ENCODE measurements around the gene MMP14.

Gene MMP14

DNA sequence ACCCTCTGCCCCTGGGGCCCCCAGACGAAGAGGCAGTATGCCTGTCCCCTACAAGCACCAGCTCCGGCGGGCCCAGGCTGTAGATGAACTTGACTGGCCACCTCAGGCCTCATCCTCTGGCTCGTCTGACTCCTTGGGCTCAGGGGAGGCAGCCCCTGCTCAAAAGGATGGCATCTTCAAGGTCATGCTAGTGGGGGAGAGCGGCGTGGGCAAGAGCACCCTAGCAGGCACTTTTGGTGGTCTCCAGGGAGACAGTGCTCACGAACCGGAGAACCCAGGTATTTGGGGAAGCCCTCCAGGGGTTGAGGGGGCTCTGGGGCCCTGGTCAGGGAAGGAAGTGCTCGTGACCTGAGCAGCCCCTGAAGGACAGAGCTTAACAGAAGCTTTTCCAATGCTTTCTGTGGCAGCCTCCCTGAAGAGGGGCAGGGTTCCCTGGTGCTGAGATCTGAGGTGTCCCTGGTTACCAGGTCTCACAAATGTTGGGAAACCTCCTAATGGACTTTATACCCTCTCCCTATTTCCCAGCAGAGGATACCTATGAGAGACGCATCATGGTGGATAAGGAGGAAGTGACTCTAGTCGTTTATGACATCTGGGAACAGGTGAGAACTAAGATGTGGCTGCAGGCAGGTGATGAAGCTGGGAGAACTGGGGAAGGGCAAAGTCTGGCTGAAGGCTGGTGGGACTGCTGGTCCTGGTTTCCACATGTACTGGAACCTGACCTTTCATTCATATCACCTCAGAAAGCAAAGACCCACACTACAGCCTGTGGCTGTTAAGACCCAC, 48.5 kb downstream of the MMP14 start:
- no peak for DNase-seq (ENCODE audit: low read depth)

DNA sequence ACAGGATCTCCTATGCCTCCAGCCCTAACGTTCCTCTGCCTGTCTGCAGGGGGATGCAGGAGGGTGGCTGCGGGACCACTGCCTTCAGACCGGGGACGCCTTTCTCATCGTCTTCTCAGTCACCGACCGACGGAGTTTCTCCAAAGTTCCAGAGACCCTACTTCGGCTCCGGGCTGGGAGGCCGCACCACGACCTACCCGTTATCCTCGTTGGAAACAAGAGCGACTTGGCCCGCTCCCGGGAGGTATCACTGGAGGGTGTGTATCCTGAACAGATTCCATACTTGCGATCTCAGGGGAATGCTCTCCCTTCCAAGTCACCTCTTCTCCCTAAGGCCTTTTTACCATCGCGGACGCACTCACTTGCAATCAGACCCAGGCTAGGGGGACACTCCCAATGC, 49.6 kb downstream of the MMP14 start:
- DNase-seq (ENCODE audit: low read depth), result no peak

DNA sequence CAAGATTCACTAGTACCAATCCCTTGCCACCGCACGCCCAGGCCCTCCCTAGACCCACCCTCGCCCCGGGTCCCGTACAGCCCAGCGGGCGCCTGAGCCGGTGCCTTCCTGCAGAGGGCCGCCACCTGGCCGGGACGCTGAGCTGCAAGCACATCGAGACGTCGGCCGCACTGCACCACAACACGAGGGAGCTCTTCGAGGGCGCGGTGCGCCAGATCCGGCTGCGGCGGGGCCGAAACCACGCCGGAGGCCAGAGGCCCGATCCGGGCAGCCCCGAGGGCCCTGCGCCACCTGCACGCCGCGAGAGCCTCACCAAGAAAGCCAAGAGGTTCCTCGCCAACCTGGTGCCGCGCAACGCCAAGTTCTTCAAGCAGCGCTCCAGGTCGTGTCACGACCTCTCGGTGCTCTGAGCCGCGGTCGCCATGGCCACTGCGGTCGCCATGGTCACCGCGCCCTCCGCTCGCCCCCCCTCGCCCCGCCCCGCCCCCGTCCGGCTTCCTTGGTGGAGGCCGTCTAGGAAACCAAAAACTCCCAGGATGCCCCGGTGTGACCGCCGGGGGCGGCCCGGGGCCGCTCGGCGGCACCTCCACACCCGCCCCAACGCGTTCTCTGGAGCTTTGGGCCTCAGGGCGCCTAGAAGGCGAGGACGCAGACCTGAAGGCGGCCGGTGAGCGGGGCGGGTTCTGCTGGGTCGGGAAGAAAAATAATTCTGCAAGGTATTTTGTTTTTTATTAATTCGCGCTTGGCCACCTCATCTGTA, 50.3 kb downstream of the MMP14 start:
- peak; percentile 41 for DNase-seq (ENCODE audit: low read depth)

DNA sequence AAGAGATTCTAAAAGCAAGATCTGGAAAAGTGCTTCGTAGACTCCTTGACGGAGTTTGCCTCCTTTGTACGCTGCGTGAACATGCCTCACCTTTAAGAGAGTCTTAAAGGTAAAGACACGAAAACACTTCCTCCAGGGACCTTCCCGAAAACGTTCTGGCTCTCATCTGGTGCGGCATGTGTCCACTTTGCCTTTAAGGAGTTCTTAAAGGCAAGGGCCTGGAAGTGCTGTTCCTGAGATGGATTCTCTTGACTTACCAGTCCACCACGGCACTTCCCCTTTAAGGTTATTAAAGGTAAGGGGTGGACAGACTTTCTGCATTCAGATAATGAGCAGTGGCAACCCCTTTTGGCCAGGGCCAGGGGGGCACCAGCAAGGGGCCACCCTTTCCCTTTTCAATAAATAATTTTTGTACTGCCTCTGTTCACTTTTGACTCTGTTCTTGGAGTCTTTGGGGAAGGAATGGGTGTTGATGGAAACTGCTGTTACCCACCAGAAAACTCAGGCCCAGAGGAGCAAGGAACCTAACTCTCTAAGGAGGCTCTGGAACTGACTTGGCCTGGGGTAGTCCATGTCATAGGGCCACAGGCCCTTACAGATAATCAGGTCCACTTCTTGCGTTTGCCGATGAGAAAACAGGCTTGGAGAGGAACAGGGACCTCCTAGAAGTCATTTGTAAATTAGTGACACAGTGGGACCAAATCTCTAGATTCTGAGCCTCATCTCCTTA, 51.0 kb downstream of the MMP14 start:
- DNase-seq (ENCODE audit: low read depth), result peak; percentile 80

DNA sequence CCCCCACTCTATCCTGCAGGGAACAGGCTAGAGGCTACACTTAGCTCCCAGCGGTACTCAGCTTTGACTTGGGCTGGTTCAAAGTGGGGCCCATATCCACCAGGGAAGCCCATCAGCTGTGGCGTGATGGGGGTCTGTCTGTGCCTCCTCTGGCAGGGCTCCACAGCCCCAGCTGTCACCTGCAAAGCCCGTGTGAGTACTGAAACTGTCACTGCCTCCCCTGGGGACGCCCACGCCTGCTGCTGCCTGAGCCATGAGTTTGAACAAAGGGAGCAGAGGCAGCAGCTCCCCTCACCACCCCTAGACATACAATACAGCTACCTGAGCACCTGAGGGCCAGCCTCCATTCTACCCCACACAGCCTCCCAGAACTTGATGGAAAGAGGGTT, 51.6 kb downstream of the MMP14 start:
- no peak for DNase-seq (ENCODE audit: low read depth)

DNA sequence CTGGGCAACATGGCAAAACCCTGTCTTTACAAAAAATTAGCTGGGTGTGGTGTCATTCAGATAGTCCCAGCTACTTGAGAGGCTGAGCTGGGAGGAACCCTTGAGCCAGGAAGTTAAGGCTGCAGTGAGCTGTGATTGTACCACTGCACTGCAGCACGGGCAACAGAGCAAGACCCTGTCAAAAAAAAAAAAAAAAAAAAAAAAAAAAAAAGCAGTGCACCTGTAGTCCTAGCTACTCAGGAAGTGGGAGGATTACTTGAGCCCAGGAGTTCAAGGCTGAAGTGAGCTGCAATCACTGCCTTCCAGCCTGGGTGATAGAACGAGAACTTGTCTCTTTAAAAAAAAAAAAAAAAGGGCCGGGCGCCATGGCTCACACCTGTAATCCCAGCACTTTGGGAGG, 52.3 kb downstream of the MMP14 start:
- DNase-seq (ENCODE audit: low read depth), result no peak

DNA sequence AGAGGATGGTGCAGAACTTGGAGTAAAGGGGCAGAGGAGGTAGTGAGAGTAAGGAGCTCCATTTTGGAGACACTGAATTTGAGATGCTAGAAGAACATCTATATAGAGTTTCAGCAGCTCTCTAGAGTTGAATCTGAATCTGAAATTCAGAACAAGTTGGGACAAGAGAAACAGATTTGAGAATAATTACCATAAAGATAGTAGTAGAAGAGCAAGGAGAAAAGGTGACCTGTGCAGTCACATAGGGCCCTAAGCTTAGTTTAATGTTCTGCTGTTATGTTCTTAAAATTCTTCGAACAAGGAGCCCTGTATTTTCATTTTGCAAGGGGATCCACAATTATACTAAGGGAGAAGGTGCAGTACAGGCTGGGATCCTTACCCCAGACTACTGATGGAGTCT, 54.0 kb downstream of the MMP14 start:
- no peak for DNase-seq (ENCODE audit: low read depth)

DNA sequence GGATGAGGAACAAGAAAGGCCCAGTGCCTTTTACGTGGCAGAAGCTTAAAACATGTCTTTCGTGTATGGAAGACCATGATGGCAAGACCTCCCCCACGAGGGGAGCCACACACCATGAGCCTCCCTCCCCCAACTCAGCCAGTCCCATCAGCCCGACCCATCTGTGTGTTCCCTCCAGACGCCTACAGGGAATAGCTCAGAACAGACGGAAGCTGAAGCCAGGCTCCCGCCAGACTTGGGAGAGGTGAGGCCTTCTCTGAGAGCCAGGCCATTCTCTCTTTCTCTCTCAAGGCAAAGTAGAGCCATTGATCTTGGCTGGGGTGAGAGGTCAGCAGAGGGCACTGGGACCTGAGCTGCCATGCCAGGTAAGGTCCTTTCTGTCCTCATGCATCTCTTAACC, 56.1 kb downstream of the MMP14 start:
- no peak for DNase-seq (ENCODE audit: low read depth)

DNA sequence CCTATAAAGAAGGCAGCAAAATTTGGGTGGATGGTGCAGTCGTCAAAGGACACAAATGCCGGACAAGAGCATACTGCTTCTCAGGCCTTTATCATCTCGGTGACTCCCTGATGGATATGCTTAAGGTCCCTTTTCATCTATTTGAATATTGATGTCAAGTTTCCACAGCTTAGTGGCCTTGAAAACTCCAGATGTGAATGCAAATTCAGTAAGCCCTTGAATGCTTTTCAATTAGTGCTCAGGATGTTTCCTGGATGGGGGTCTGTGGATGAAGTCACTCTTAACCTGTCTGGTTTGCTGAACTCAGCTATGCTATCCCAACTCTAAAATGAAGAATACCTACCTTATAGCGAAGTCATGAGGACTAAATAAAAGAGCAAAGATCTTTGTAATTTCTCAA, 57.3 kb downstream of the MMP14 start:
- no peak for DNase-seq (ENCODE audit: low read depth)

DNA sequence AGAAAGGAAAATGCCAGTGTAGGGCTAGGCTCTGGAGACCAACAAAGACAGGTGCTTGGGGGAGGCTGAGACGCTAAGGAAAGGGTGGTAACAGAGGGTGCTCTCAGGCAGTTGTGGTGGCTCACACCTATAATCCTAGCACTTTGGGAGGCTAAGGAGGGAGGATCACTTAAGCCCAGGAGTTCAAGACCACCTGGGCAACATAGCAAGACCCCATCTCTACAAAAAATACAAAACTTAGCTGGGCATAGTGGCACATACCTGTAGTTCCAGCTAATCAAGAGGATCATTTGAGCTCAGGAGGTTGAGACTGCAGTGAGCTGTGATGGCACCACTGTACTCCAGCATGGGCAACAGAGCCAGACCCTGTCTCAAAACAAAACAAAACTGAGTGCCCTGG, 59.0 kb downstream of the MMP14 start:
- no peak for DNase-seq (ENCODE audit: low read depth)

DNA sequence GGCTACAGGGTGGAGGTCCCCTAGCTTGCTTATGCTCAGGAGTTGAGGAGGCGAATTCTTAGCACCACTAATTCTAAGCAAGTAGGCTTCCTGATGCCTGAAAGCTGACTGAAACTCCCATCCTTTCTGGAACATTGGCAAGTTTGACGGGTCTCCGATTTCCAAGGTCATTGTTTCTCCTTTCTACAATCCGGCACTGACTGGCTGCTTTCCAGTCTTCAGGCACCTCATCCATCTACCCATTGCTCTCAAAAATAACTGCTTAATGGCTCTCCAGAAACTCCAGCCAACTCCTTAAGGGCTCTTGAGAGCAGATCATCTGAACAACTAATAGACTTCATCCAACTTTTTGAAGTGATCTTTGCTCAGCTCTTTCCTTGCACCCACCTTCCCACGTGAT, 60.0 kb downstream of the MMP14 start:
- DNase-seq (ENCODE audit: low read depth), result no peak

DNA sequence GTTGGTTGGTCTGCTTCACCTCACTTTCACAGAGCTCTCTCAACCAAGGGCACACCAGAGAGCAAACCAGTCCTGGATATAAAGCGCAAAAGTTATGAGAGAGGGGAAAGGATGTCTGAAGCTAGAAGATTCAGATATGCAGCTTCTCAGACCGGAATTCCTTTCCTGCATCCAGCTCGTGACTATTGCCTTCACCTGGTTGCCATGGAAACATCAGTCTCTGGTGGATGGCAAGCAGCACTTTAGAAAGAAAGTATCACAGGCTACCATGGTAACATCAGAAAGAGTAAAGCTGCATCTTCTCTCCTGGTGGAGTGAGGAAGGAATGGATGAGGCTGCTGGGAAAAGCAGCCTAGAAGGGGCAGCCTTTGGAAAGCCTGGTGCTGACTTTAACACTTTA, 60.4 kb downstream of the MMP14 start:
- DNase-seq (ENCODE audit: low read depth), result no peak

DNA sequence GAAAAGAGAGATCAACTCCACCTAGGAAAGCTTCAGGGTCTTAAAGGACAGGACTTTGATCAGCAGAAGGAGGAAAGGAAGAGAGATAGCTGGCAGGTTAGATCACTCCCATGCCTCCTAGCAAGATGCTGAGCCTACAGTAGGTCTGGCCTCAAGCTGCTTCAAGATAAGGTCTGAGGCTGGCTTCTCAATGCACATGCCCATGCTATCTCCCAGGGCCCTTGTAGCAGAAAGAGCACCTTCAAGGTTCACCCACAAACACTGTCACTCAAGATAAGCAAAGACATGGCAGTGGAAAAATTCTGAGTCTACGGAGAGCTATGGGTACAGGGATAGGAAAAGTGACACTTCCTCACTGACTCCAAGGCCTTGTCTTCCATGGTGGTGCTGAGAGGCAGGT, 61.0 kb downstream of the MMP14 start:
- no peak for DNase-seq (ENCODE audit: low read depth)

Measured in HS-27A (cell line).